Caco-2 (cell line): ENCODE results near the gene HOXD1. TPM values are rescaled to one million over a fixed set of nuclear protein-coding genes. Genes with fewer than 3 reads are reported as not detected.
A peak's percentile ranks its signal among the peaks of the same experiment; 100 is the strongest.

ENCODE experiments used
- Bru-seq: library from RNA; stranded (reverse); fragments of 400-500 nt; gene quantifications from one replicate; lab custom pipeline; 2021; lab: Mats Ljungman, UMichigan
- BruChase-seq, 2 experiments: library from RNA; stranded (reverse); fragments of 400-500 nt; gene quantifications; one replicate each; lab custom pipeline; 2021; lab: Mats Ljungman, UMichigan
- BruUV-seq: library from RNA; stranded (reverse); fragments of 400-500 nt; replicated peaks from 2 replicates; lab custom pipeline; 2021; lab: Mats Ljungman, UMichigan
- CTCF ChIA-PET: fragments of 300-600 bp; sonication (Branson Sonifier 250); formaldehyde crosslinking; loops from one replicate; lab custom pipeline; 2022; ENCODE audit warnings: antibody characterized with exemption; lab: Charles Lee
- POLR2A ChIA-PET: fragments of 300-600 bp; sonication (Branson Sonifier 250); formaldehyde crosslinking; loops from one replicate; lab custom pipeline; 2022; ENCODE audit warnings: antibody characterized with exemption; lab: Charles Lee
- DNase-seq, 2 experiments: peaks; one replicate each; pipeline versions ENCODE4 v3.0.0 to v3.0.0-alpha.2; 2020 to 2022
- H3K27me3 ChIP-seq: replicated peaks from 2 replicates; pipeline ENCODE4 v1.6.0; 2011; ENCODE audit warnings: low read length; ENCODE audit not compliant: control insufficient read depth, insufficient read depth
- H3K36me3 ChIP-seq: 2 replicates; pipeline ENCODE4 v1.5.1; 2011; ENCODE audit warnings: low read length; ENCODE audit not compliant: control insufficient read depth, insufficient read depth
- H3K4me1 ChIP-seq: fragments of 250-450 bp; sonication (Bioruptor Pico); 2 replicates; pipeline ENCODE4 v1.5.1; 2020; ENCODE audit warnings: mild to moderate bottlenecking
- H3K4me3 ChIP-seq: 2 replicates; pipeline ENCODE4 v1.5.1; 2011; ENCODE audit warnings: low read depth, mild to moderate bottlenecking, control low read depth, low read length
- H3K9me3 ChIP-seq: fragments of 250-450 bp; sonication (Bioruptor Pico); 2 replicates; pipeline ENCODE4 v1.5.1; 2020; ENCODE audit warnings: mild to moderate bottlenecking, moderate library complexity
- H3K27ac Mint-ChIP-seq: one replicate; pipeline ENCODE4 v1.8.0; 2022; ENCODE audit warnings: mixed read lengths; ENCODE audit not compliant: unreplicated experiment
- H3K27me3 Mint-ChIP-seq: one replicate; pipeline ENCODE4 v1.8.0; 2022; ENCODE audit warnings: mixed read lengths; ENCODE audit not compliant: insufficient read depth, unreplicated experiment
- H3K36me3 Mint-ChIP-seq: one replicate; pipeline ENCODE4 v1.8.0; 2022; ENCODE audit warnings: mild to moderate bottlenecking, mixed read lengths; ENCODE audit not compliant: insufficient read depth, unreplicated experiment
- H3K4me1 Mint-ChIP-seq: one replicate; pipeline ENCODE4 v1.8.0; 2022; ENCODE audit warnings: low read depth, mixed read lengths; ENCODE audit not compliant: unreplicated experiment
- H3K4me3 Mint-ChIP-seq: one replicate; pipeline ENCODE4 v1.8.0; 2022; ENCODE audit warnings: mild to moderate bottlenecking, moderate library complexity, mixed read lengths; ENCODE audit not compliant: unreplicated experiment
- H3K9me3 Mint-ChIP-seq: one replicate; pipeline ENCODE4 v1.8.0; 2022; ENCODE audit warnings: mixed read lengths; ENCODE audit not compliant: unreplicated experiment
- CTCF ChIP-seq, 2 experiments: fragments of 200-600 bp in 1 of 2; IDR thresholded peaks; 1 replicate in 1 of 2; 2 replicates in 1 of 2; pipeline versions ENCODE4 v1.5.1 to v1.8.0; 2011 to 2022; ENCODE audit warnings: antibody characterized with exemption in 1 of 2, control low read depth in 1 of 2, inconsistent platforms in 1 of 2, low read depth in 1 of 2, low read length in 1 of 2, mild to moderate bottlenecking in 1 of 2, moderate library complexity in 1 of 2; ENCODE audit not compliant: insufficient read depth in 1 of 2, severe bottlenecking in 1 of 2, unreplicated experiment in 1 of 2
- intact Hi-C: fragments of 100-400 bp; cut with micrococcal nuclease; formaldehyde crosslinking; loops from one replicate; pipeline ENCODE4 v1.10.0; 2022; ENCODE audit not compliant: unreplicated experiment
- long read RNA-seq: library from polyadenylated mRNA; stranded (forward); transcript quantifications from one replicate; pipeline ENCODE4 v2.0.0, GENCODE V29; 2022
- total RNA-seq: library from RNA; stranded (reverse); gene quantifications from 2 replicates; pipeline ENCODE4 v1.2.3, GENCODE V29; 2022

Gene HOXD1
- total RNA-seq (not detected in 2 replicates), Bru-seq, nascent RNA (not detected), BruChase-seq, experiment 1, labeled RNA remaining after a 2-hour chase (percentile 18 among the genes with signal in this experiment), BruChase-seq, experiment 2, labeled RNA remaining after a 6-hour chase (percentile 24 among the genes with signal in this experiment)
- long read RNA-seq, result 0 reads

- Histone ChIP-seq H3K9me3 (no peaks in the 10 kb centered on the region), H3K36me3 (no peaks in the 10 kb centered on the region), H3K4me1 (peaks cover 14% of the 10 kb centered on the region), H3K27me3 (0 out of 2 replicates have a peak, but pooled peaks cover 3% of the 10 kb centered on the region), H3K4me3 (peak within 1 kb of the TSS; percentile 56)
- peak; percentile 51 to 58 for DNase-seq
- no peak for TF ChIP-seq CTCF (IDR thresholded peaks at IDR 0.05; ENCODE audit: insufficient read depth in 1 of 2, low read depth in 1 of 2, low read length in 1 of 2, severe bottlenecking in 1 of 2, unreplicated experiment in 1 of 2)
- CTCF ChIA-PET, result no interaction called here
- H3K36me3 Mint-ChIP-seq, result no peaks in the 10 kb centered on the region
- POLR2A ChIA-PET, result no interaction called here
- peaks cover 18% of the 10 kb centered on the region for H3K27me3 Mint-ChIP-seq
- H3K27ac Mint-ChIP-seq, result no peak within 1 kb of the TSS
- no TSS peak for BruUV-seq
- no peaks in the 10 kb centered on the region for H3K9me3 Mint-ChIP-seq
- no peaks in the 10 kb centered on the region for H3K4me1 Mint-ChIP-seq
- intact Hi-C loops, result loop anchor here (5.0 kb wide), 1 partner anchor 51 kb away; no protein-coding TSS in a partner anchor
- H3K4me3 Mint-ChIP-seq, result peak within 1 kb of the TSS; percentile 78
These were observed at the start of gene HOXD1 for GRCh38 chr2:176187899-176188773. Gene HOXD1, plus strand, starts transcription at chr2:176188668. Its CDS starts 134 bp downstream, at chr2:176188802.

- Mint-ChIP-seq H3K27me3 (peaks cover 35% of the 10 kb centered on the region), H3K36me3 (no peaks in the 10 kb centered on the region), H3K4me1 (peaks cover 7% of the 10 kb centered on the region), H3K9me3 (no peaks in the 10 kb centered on the region), H3K27ac (no peak overlapping the region), H3K4me3 (no peak overlapping the region)
- ChIA-PET POLR2A (no interaction called here), CTCF (no interaction called here)
- no peaks in the 10 kb centered on the region for H3K36me3 ChIP-seq
- intact Hi-C loops, result loop anchor here (5.0 kb wide), 1 partner anchor 48 kb away; the partner anchor contains the start of gene HOXD1
- TF ChIP-seq CTCF (IDR thresholded peaks at IDR 0.05; ENCODE audit: insufficient read depth in 1 of 2, low read depth in 1 of 2, low read length in 1 of 2, severe bottlenecking in 1 of 2, unreplicated experiment in 1 of 2), result no peak
- peaks cover 3% of the 10 kb centered on the region; the same call in 1 of the 2 replicates for H3K27me3 ChIP-seq
- H3K4me1 ChIP-seq, result 0 out of 2 replicates have a peak, but pooled peaks cover 8% of the 10 kb centered on the region
- H3K4me3 ChIP-seq, result no peak overlapping the region
- BruUV-seq, result no TSS peak
- DNase-seq, result no peak
- H3K9me3 ChIP-seq, result no peaks in the 10 kb centered on the region
These were observed 49.4 kb upstream of the HOXD1 start for GRCh38 chr2:176138923-176139660.
